Neural cell (in vitro differentiated cells): ENCODE data around the gene MRPL58. TPM values are rescaled to one million over a fixed set of nuclear protein-coding genes. Genes with fewer than 3 reads are reported as not detected.

Experiments used
- H2AFZ ChIP-seq: fragments of 200-600, 300-800 bp; sonication (generic), shearing (Covaris generic); 2 replicates; pipeline ENCODE4 v1.6.0; 2014; ENCODE audit warnings: low read depth, mild to moderate bottlenecking, antibody characterized with exemption, low read length, moderate library complexity
- H3F3A ChIP-seq: fragments of 200-600 bp; shearing (Covaris generic); 2 replicates; pipeline ENCODE4 v1.6.1; 2016; ENCODE audit warnings: mild to moderate bottlenecking, moderate library complexity, mixed read lengths, antibody characterized with exemption, low read length; ENCODE audit not compliant: insufficient read depth, poor library complexity, severe bottlenecking
- H3K27ac ChIP-seq: fragments of 200-600, 300-800 bp; sonication (generic), shearing (Covaris generic); 2 replicates; pipeline ENCODE4 v1.5.1; 2014; ENCODE audit warnings: mild to moderate bottlenecking, low read length, moderate library complexity
- H3K27me3 ChIP-seq: fragments of 300-800, 200-600 bp; sonication (generic), shearing (Covaris generic); 2 replicates; pipeline ENCODE4 v1.6.0; 2014; ENCODE audit warnings: mild to moderate bottlenecking, low read depth, low read length, moderate library complexity; ENCODE audit not compliant: insufficient read depth
- H3K36me3 ChIP-seq: fragments of 300-800, 200-600 bp; sonication (generic), shearing (Covaris generic); 2 replicates; pipeline ENCODE4 v1.5.1; 2014; ENCODE audit warnings: mild to moderate bottlenecking, antibody characterized with exemption, low read length, moderate library complexity; ENCODE audit not compliant: insufficient read depth
- H3K4me2 ChIP-seq: fragments of 300-800, 200-600 bp; sonication (generic), shearing (Covaris generic); 2 replicates; pipeline ENCODE4 v1.6.0; 2014; ENCODE audit warnings: mild to moderate bottlenecking, low read length
- H3K4me3 ChIP-seq: fragments of 300-800, 200-600 bp; sonication (generic), shearing (Covaris generic); 2 replicates; pipeline ENCODE4 v1.5.1; 2014; ENCODE audit warnings: mild to moderate bottlenecking, low read length, moderate library complexity
- H3K79me2 ChIP-seq: fragments of 200-600 bp; shearing (Covaris generic); replicated peaks from 2 replicates; pipeline ENCODE4 v1.6.0; 2014; ENCODE audit warnings: mild to moderate bottlenecking, low read length, moderate library complexity; ENCODE audit not compliant: insufficient read depth
- H3K9ac ChIP-seq: fragments of 300-800, 200-600 bp; sonication (generic), shearing (Covaris generic); 2 replicates; pipeline ENCODE4 v1.6.1; 2016; ENCODE audit warnings: mild to moderate bottlenecking, low read length, mixed read lengths
- H3K9me2 ChIP-seq: fragments of 200-600 bp; shearing (Covaris generic); 2 replicates; pipeline ENCODE4 v1.6.1; 2016; ENCODE audit warnings: mild to moderate bottlenecking, low read length, mixed read lengths; ENCODE audit not compliant: insufficient read depth
- H3K9me3 ChIP-seq: fragments of 200-600, 300-800 bp; sonication (generic), shearing (Covaris generic); 2 replicates; pipeline ENCODE4 v1.6.1; 2016; ENCODE audit warnings: mild to moderate bottlenecking, mixed run types, low read length, moderate library complexity, mixed read lengths
- H4K20me1 ChIP-seq: fragments of 200-600 bp; shearing (Covaris generic); 2 replicates; pipeline ENCODE4 v1.6.1; 2016; ENCODE audit warnings: mild to moderate bottlenecking, mixed run types; ENCODE audit not compliant: insufficient read depth
- EP300 ChIP-seq: fragments of 450-650 bp; conservative IDR thresholded peaks from 2 replicates; pipeline ENCODE4 v1.6.1; 2014; ENCODE audit warnings: antibody characterized with exemption, mild to moderate bottlenecking, moderate library complexity; ENCODE audit not compliant: poor library complexity, severe bottlenecking
- polyA plus RNA-seq: library from polyadenylated mRNA; depleted of rRNA; stranded (reverse); fragments of >200 nt; gene quantifications from 2 replicates; pipeline ENCODE4 v1.2.3, GENCODE V29; 2014
- small RNA-seq, 3 experiments: library from RNA; depleted of rRNA; stranded (forward); fragments of <200 nt; gene quantifications; one replicate each; pipeline ENCODE3, GENCODE V24; 2012
- TF ChIP-seq, protein P1 (sequence below): IDR thresholded peaks from 2 replicates; pipeline ENCODE4 v1.6.1; 2012; ENCODE audit warnings: borderline replicate concordance

The MRPL58 gene
- polyA plus RNA-seq, 1 donor from 2014 or later = 47.4 TPM

DNA sequence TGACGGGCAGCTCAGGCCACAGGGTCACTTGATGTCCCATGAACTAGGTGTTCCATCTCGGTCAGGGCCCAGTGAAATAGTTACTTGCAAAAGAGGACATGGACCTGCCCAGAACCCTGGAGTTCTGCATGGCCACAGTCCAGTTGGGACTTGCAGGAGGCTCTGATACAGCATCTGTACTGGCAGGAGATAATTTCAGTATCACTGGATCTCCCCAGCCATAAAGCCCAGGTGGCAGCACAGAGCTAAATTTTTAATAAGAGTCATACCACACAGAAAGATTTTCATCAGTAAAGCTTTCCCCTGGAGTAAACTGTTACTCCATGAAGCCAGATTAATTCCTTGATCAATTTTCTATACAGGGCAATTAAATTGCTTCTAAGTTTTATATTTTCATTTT lies 57.3 kb downstream of the MRPL58 start:
- Histone ChIP-seq H3K9ac (no peak overlapping the region), H4K20me1 (no peaks in the 10 kb centered on the region), H3K4me3 (no peak overlapping the region), H3K27me3 (no peaks in the 10 kb centered on the region), H3K9me2 (no peaks in the 10 kb centered on the region), H3K9me3 (no peaks in the 10 kb centered on the region), H2AFZ (no peak overlapping the region), H3K36me3 (no peaks in the 10 kb centered on the region), H3K79me2 (no peaks in the 10 kb centered on the region), H3K4me2 (no peak overlapping the region), H3F3A (no peaks in the 10 kb centered on the region), H3K27ac (no peak overlapping the region)
- TF ChIP-seq, protein P1, sequence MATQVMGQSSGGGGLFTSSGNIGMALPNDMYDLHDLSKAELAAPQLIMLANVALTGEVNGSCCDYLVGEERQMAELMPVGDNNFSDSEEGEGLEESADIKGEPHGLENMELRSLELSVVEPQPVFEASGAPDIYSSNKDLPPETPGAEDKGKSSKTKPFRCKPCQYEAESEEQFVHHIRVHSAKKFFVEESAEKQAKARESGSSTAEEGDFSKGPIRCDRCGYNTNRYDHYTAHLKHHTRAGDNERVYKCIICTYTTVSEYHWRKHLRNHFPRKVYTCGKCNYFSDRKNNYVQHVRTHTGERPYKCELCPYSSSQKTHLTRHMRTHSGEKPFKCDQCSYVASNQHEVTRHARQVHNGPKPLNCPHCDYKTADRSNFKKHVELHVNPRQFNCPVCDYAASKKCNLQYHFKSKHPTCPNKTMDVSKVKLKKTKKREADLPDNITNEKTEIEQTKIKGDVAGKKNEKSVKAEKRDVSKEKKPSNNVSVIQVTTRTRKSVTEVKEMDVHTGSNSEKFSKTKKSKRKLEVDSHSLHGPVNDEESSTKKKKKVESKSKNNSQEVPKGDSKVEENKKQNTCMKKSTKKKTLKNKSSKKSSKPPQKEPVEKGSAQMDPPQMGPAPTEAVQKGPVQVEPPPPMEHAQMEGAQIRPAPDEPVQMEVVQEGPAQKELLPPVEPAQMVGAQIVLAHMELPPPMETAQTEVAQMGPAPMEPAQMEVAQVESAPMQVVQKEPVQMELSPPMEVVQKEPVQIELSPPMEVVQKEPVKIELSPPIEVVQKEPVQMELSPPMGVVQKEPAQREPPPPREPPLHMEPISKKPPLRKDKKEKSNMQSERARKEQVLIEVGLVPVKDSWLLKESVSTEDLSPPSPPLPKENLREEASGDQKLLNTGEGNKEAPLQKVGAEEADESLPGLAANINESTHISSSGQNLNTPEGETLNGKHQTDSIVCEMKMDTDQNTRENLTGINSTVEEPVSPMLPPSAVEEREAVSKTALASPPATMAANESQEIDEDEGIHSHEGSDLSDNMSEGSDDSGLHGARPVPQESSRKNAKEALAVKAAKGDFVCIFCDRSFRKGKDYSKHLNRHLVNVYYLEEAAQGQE = no peak
- TF ChIP-seq EP300 = no peak

Small RNAs within 50 kb of the gene (small RNA-seq; reads per million reads assigned to genes)
- gene AC111186.1 (0 reads per million in 3 experiments), gene RN7SL573P (0 reads per million in 3 experiments), gene RNU6-362P (0 reads per million in 3 experiments)

Other genes with a start within 250 kb of the MRPL58 start
- gene NAT9, start 236.3 kb upstream of the MRPL58 start, polyA plus RNA-seq = 232 and 243 TPM in 2 replicates
- 0.04 TPM in 1 of 2 replicates, not detected in the other for gene GRIN2C, start 152.8 kb upstream of the MRPL58 start, polyA plus RNA-seq
- gene FDXR, start 139.7 kb upstream of the MRPL58 start, polyA plus RNA-seq = 14.4 and 16.1 TPM in 2 replicates
- not detected in 2 replicates for gene FADS6, start 119.0 kb upstream of the MRPL58 start, polyA plus RNA-seq
- not detected in 2 replicates for gene USH1G, start 89.4 kb upstream of the MRPL58 start, polyA plus RNA-seq
- gene OTOP2, start 88.4 kb upstream of the MRPL58 start, polyA plus RNA-seq = not detected in 2 replicates
- not detected in 2 replicates for gene OTOP3, start 76.8 kb upstream of the MRPL58 start, polyA plus RNA-seq
- 26.6 and 29.8 TPM in 2 replicates for gene HID1, start 39.9 kb upstream of the MRPL58 start, polyA plus RNA-seq
- gene CDR2L, start 25.0 kb upstream of the MRPL58 start, polyA plus RNA-seq = 8.1 and 8.3 TPM in 2 replicates
- gene ATP5PD, start 34.3 kb downstream of the MRPL58 start, polyA plus RNA-seq = 452 and 517 TPM in 2 replicates
- 29.9 and 32.8 TPM in 2 replicates for gene KCTD2, start 34.6 kb downstream of the MRPL58 start, polyA plus RNA-seq
- not detected in 2 replicates for gene SLC16A5, start 75.3 kb downstream of the MRPL58 start, polyA plus RNA-seq
- gene ARMC7, start 97.3 kb downstream of the MRPL58 start, polyA plus RNA-seq = 3.7 and 4.0 TPM in 2 replicates
- 58.7 and 74.0 TPM in 2 replicates for gene NT5C, start 119.1 kb downstream of the MRPL58 start, polyA plus RNA-seq
- 1,721 and 2,003 TPM in 2 replicates for gene JPT1, start 141.8 kb downstream of the MRPL58 start, polyA plus RNA-seq
- gene SUMO2, start 170.3 kb downstream of the MRPL58 start, polyA plus RNA-seq = 224 and 283 TPM in 2 replicates
- gene NUP85, start 193.0 kb downstream of the MRPL58 start, polyA plus RNA-seq = 74.5 and 84.1 TPM in 2 replicates
- 15.7 and 19.6 TPM in 2 replicates for gene GGA3, start 248.9 kb downstream of the MRPL58 start, polyA plus RNA-seq
- 50.6 and 63.3 TPM in 2 replicates for gene MRPS7, start 249.2 kb downstream of the MRPL58 start, polyA plus RNA-seq